NCI-H524 (cell line): ENCODE measurements around the gene HRK.

ENCODE experiments used
- DNase-seq, 2 experiments: peaks; one replicate each; lab custom pipeline; 2025; lab: John Stamatoyannopoulos, UW

Gene HRK

GRCh38 chr12:116864371-116865160 lies 16.7 kb downstream of the HRK start:
- DNase-seq = no peak

- DNase-seq = peak in 1 of 2 experiments; percentile 20
Measured at GRCh38 chr12:116863275-116863767, 17.9 kb downstream of the HRK start.

GRCh38 chr12:116862167-116862566 lies 19.1 kb downstream of the HRK start:
- no peak for DNase-seq

GRCh38 chr12:116861320-116861719 lies 19.9 kb downstream of the HRK start:
- no peak for DNase-seq

GRCh38 chr12:116860263-116860662 lies 21.0 kb downstream of the HRK start:
- DNase-seq = no peak

GRCh38 chr12:116859079-116859478 lies 22.2 kb downstream of the HRK start:
- DNase-seq = no peak

GRCh38 chr12:116856729-116857128 lies 24.5 kb downstream of the HRK start:
- DNase-seq = no peak

GRCh38 chr12:116855744-116856470 lies 25.3 kb downstream of the HRK start:
- no peak for DNase-seq

- peak; percentile 27 to 73 for DNase-seq
Measured at GRCh38 chr12:116853507-116853906, 27.7 kb downstream of the HRK start.

GRCh38 chr12:116852303-116852702 lies 28.9 kb downstream of the HRK start:
- peak in 1 of 2 experiments; percentile 40 for DNase-seq

- no peak for DNase-seq
Measured at GRCh38 chr12:116849216-116849615, 32.0 kb downstream of the HRK start.

GRCh38 chr12:116843085-116843484 lies 38.2 kb downstream of the HRK start:
- DNase-seq = no peak

- no peak for DNase-seq
Measured at GRCh38 chr12:116839287-116839830, 41.9 kb downstream of the HRK start.

- DNase-seq = no peak
Measured at GRCh38 chr12:116838365-116838764, 42.9 kb downstream of the HRK start.

GRCh38 chr12:116837097-116837496 lies 44.1 kb downstream of the HRK start:
- no peak for DNase-seq

- no peak for DNase-seq
Measured at GRCh38 chr12:116835484-116835883, 45.8 kb downstream of the HRK start.

GRCh38 chr12:116833474-116833873 lies 47.8 kb downstream of the HRK start:
- DNase-seq = no peak

GRCh38 chr12:116832353-116832752 lies 48.9 kb downstream of the HRK start:
- no peak for DNase-seq

GRCh38 chr12:116827432-116827831 lies 53.8 kb downstream of the HRK start:
- no peak for DNase-seq

GRCh38 chr12:116821291-116821690 lies 60.0 kb downstream of the HRK start:
- DNase-seq = no peak

- DNase-seq = no peak
Measured at GRCh38 chr12:116820064-116820656, 61.1 kb downstream of the HRK start.
